ENCODE data around the gene PPP1R12A. TPM values are rescaled to one million over a fixed set of nuclear protein-coding genes. Genes with fewer than 3 reads are reported as not detected.

Gene PPP1R12A
- total RNA-seq, 4 donors from 2014 or later, result 39.0 to 88.6 (median 47.5) TPM

- H3K9me3 ChIP-seq, result no peaks in the 10 kb centered on the region
These were observed 14.3 kb downstream of the PPP1R12A start for GRCh38 chr12:79920421-79921238.

GRCh38 chr12:79919762-79920161 lies 15.1 kb downstream of the PPP1R12A start:
- no peaks in the 10 kb centered on the region for H3K27me3 ChIP-seq
- H3K9me3 ChIP-seq, result no peaks in the 10 kb centered on the region
- TF ChIP-seq CTCF (IDR thresholded peaks at IDR 0.05) (no peak), POLR2A (IDR thresholded peaks at IDR 0.05) (no peak), POLR2AphosphoS5 (IDR thresholded peaks at IDR 0.05) (no peak), EP300 (IDR thresholded peaks at IDR 0.05) (no peak)
- H3K27ac ChIP-seq, result no peak overlapping the region
- 97% methylated on average over 1 of the region's 1 CpG for WGBS
- H3K4me1 ChIP-seq, result peaks cover 9% of the 10 kb centered on the region
- no peaks in the 10 kb centered on the region for H3K36me3 ChIP-seq
- no peak for DNase-seq (ENCODE audit: low spot score in 2 of 2)
- no peak overlapping the region for H3K4me3 ChIP-seq

More at GRCh38 chr12:79920421-79921238, 14.3 kb downstream of the PPP1R12A start:
- peaks cover 18% of the 10 kb centered on the region for H3K4me1 ChIP-seq
- TF ChIP-seq EP300 (IDR thresholded peaks at IDR 0.05), result no peak
- TF ChIP-seq POLR2A (IDR thresholded peaks at IDR 0.05), result no peak
- TF ChIP-seq CTCF (IDR thresholded peaks at IDR 0.05), result no peak
- no peak for TF ChIP-seq POLR2AphosphoS5 (IDR thresholded peaks at IDR 0.05)
- no peaks in the 10 kb centered on the region for H3K36me3 ChIP-seq
- WGBS, result 90% methylated on average over 5 of the region's 5 CpGs
- H3K4me3 ChIP-seq, result no peak overlapping the region
- no peak overlapping the region for H3K27ac ChIP-seq
- no peak for DNase-seq (ENCODE audit: low spot score in 2 of 2)
- H3K27me3 ChIP-seq, result no peaks in the 10 kb centered on the region

- Histone ChIP-seq H3K4me1 (peaks cover 8% of the 10 kb centered on the region), H3K27ac (no peak overlapping the region), H3K4me3 (no peak overlapping the region), H3K27me3 (no peaks in the 10 kb centered on the region), H3K9me3 (no peaks in the 10 kb centered on the region), H3K36me3 (no peaks in the 10 kb centered on the region)
- no peak for DNase-seq (ENCODE audit: low spot score in 2 of 2)
- 97% methylated on average over 2 of the region's 2 CpGs for WGBS
- TF ChIP-seq POLR2A (IDR thresholded peaks at IDR 0.05), result no peak
- TF ChIP-seq EP300 (IDR thresholded peaks at IDR 0.05), result no peak
- TF ChIP-seq CTCF (IDR thresholded peaks at IDR 0.05), result no peak
- TF ChIP-seq POLR2AphosphoS5 (IDR thresholded peaks at IDR 0.05), result no peak
These were observed 18.1 kb downstream of the PPP1R12A start for GRCh38 chr12:79916826-79917225.

- Histone ChIP-seq H3K4me1 (peaks cover 37% of the 10 kb centered on the region), H3K9me3 (no peaks in the 10 kb centered on the region), H3K4me3 (no peak overlapping the region), H3K36me3 (no peaks in the 10 kb centered on the region), H3K27me3 (no peaks in the 10 kb centered on the region), H3K27ac (no peak overlapping the region)
- DNase-seq (ENCODE audit: low spot score in 2 of 2), result no peak
- WGBS, result 79% methylated on average over 6 of the region's 6 CpGs
- TF ChIP-seq CTCF (IDR thresholded peaks at IDR 0.05) (no peak), POLR2AphosphoS5 (IDR thresholded peaks at IDR 0.05) (no peak), EP300 (IDR thresholded peaks at IDR 0.05) (no peak), POLR2A (IDR thresholded peaks at IDR 0.05) (no peak)
These were observed 22.8 kb downstream of the PPP1R12A start for GRCh38 chr12:79911889-79912656.

GRCh38 chr12:79908366-79908765 lies 26.5 kb downstream of the PPP1R12A start:
- Histone ChIP-seq H3K9me3 (no peaks in the 10 kb centered on the region), H3K4me1 (peaks cover 42% of the 10 kb centered on the region), H3K27ac (no peak overlapping the region), H3K4me3 (no peak overlapping the region), H3K27me3 (no peaks in the 10 kb centered on the region), H3K36me3 (no peaks in the 10 kb centered on the region)
- DNase-seq (ENCODE audit: low spot score in 2 of 2), result no peak
- no peak for TF ChIP-seq CTCF (IDR thresholded peaks at IDR 0.05)
- no peak for TF ChIP-seq POLR2A (IDR thresholded peaks at IDR 0.05)
- no peak for TF ChIP-seq EP300 (IDR thresholded peaks at IDR 0.05)
- no peak for TF ChIP-seq POLR2AphosphoS5 (IDR thresholded peaks at IDR 0.05)
